Fibroblast of mammary gland (primary cell): ENCODE results near the gene BRINP2.

Experiments
- DNase-seq: peaks from one replicate; pipeline ENCODE4 v3.0.0-alpha.2; 2010; ENCODE audit warnings: low read depth
- H3K4me3 ChIP-seq: 2 replicates; pipeline ENCODE4 v1.5.1; 2011; ENCODE audit warnings: low read depth, mild to moderate bottlenecking, low read length, moderate library complexity; ENCODE audit not compliant: control insufficient read depth
- TF ChIP-seq, protein P1 (sequence below): conservative IDR thresholded peaks from 2 replicates; pipeline ENCODE4 v1.5.1; 2011; ENCODE audit warnings: low read depth, low read length, inconsistent platforms; ENCODE audit not compliant: control insufficient read depth, insufficient read depth

BRINP2 gene

DNA sequence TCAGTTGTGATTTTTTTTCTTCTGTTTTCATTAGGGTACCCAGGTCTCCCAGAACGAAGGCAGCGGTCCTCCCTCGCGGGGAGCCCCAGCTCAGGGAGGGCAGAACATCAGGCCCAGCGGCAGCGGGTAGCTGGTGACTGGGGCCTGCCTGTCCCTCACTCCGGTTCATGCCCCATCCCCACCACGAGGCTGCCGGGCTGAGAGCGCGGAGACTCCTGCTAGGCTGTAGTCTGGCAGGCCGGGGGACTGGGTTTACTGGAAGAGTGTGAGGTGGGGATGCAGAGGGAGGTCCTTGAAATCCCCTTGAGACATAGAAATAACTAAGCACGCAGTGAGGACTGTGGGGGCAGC is 10.5 kb downstream of the BRINP2 start:
- no peak overlapping the region for H3K4me3 ChIP-seq
- no peak for DNase-seq
- TF ChIP-seq, protein P1, sequence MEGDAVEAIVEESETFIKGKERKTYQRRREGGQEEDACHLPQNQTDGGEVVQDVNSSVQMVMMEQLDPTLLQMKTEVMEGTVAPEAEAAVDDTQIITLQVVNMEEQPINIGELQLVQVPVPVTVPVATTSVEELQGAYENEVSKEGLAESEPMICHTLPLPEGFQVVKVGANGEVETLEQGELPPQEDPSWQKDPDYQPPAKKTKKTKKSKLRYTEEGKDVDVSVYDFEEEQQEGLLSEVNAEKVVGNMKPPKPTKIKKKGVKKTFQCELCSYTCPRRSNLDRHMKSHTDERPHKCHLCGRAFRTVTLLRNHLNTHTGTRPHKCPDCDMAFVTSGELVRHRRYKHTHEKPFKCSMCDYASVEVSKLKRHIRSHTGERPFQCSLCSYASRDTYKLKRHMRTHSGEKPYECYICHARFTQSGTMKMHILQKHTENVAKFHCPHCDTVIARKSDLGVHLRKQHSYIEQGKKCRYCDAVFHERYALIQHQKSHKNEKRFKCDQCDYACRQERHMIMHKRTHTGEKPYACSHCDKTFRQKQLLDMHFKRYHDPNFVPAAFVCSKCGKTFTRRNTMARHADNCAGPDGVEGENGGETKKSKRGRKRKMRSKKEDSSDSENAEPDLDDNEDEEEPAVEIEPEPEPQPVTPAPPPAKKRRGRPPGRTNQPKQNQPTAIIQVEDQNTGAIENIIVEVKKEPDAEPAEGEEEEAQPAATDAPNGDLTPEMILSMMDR, result no peak

DNA sequence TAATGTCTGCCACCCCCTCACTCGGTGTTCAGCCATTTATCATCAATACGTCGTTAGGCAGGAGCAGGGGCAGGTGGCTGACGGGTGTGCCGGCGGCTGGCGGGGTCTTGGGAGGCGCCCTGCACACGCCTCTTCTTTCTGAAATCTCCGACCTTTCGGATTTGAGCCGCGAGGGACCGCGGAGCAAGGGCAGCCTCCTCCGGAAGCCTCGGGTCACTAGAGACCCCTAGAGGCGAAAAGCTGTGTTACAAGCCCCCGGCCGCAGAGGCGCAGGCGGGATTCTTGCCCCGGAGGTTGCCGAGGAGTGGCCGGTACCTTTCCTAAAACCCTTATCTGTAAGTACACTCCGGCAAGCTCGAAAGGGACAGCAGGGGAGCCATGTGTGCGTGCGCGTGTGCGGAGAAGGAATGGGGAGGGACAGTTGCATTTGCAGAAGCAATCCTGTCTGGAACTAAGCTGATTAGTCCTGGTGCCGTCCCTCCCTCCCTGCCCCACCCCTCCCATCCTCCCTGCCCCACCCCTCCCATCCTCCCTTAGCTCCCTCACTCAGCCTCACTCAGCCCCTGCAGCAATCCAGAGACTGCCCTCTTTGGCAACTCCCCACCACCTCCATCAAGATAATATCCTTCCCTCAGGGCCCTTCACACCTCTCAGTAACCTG is 11.0 kb downstream of the BRINP2 start:
- peak; percentile 47 for DNase-seq
- H3K4me3 ChIP-seq, result peak overlapping the region; percentile 30
- TF ChIP-seq, protein P1, result peak; percentile 74

GRCh38 chr1:177183836-177184235 is 13.1 kb downstream of the BRINP2 start:
- no peak for DNase-seq
- TF ChIP-seq, protein P1, result no peak
- H3K4me3 ChIP-seq, result no peak overlapping the region

GRCh38 chr1:177185209-177185608 is 14.5 kb downstream of the BRINP2 start:
- H3K4me3 ChIP-seq, result no peak overlapping the region
- DNase-seq, result peak; percentile 26
- TF ChIP-seq, protein P1, result peak; percentile 66

GRCh38 chr1:177186639-177187038 is 15.9 kb downstream of the BRINP2 start:
- no peak for DNase-seq
- H3K4me3 ChIP-seq, result no peak overlapping the region
- TF ChIP-seq, protein P1, result no peak

- H3K4me3 ChIP-seq, result no peak overlapping the region
- TF ChIP-seq, protein P1, result no peak
- peak; percentile 53 for DNase-seq
These were observed 19.7 kb downstream of the BRINP2 start for GRCh38 chr1:177190308-177190970.

- TF ChIP-seq, protein P1, result no peak
- no peak overlapping the region for H3K4me3 ChIP-seq
- no peak for DNase-seq
These were observed 27.5 kb downstream of the BRINP2 start for GRCh38 chr1:177198243-177198642.
